H1 (cell line): ENCODE measurements around the gene CHRD. TPM values are rescaled to one million over a fixed set of nuclear protein-coding genes. Genes with fewer than 3 reads are reported as not detected.

Source experiments
- CBX8 ChIP-seq: fragments of 300-800, 300-1000 bp; sonication (generic); IDR thresholded peaks from 2 replicates; pipeline ENCODE4 v1.7.1; 2016; ENCODE audit warnings: low read depth, low read length, borderline replicate concordance
- CHD1 ChIP-seq: IDR thresholded peaks from 2 replicates; pipeline ENCODE4 v1.6.1; 2012; ENCODE audit warnings: low read depth, low read length, improper control_type of control experiment
- KDM1A ChIP-seq: fragments of 200-600, 300-600 bp; sonication (generic); IDR thresholded peaks from 2 replicates; pipeline ENCODE4 v1.7.1; 2016; ENCODE audit warnings: mild to moderate bottlenecking, low read length, borderline replicate concordance
- polyA plus RNA-seq, 7 experiments: library from polyadenylated mRNA; depleted of rRNA in 3 of 7; stranded (reverse) in 5 of 7; unstranded in 2 of 7; fragments of >200 nt in 5 of 7; fragments of 200-250 nt in 2 of 7; gene quantifications; 1 replicate in 5 of 7; 2 replicates in 1 of 7; 4 replicates in 1 of 7; pipeline versions ENCODE4 v1.2.1 to v1.2.3, GENCODE V29; 2011 to 2013; ENCODE audit warnings: missing spikeins in 2 of 7, mixed read lengths in 2 of 7
- total RNA-seq: library from RNA; stranded (reverse); fragmentation: NEBNext Ultra II Directional; extraction: Animal tissue kit (Norgen Biotek cat#: 25700); gene quantifications from 2 replicates; pipeline ENCODE4 v1.2.1, GENCODE V29; 2021

CHRD gene
- total and polyA plus RNA-seq, 2 of the 8 experiments (the other 6 are each of a cell fraction or from before 2014, with no cell fraction given), result 0.62 to 0.86 TPM

DNA sequence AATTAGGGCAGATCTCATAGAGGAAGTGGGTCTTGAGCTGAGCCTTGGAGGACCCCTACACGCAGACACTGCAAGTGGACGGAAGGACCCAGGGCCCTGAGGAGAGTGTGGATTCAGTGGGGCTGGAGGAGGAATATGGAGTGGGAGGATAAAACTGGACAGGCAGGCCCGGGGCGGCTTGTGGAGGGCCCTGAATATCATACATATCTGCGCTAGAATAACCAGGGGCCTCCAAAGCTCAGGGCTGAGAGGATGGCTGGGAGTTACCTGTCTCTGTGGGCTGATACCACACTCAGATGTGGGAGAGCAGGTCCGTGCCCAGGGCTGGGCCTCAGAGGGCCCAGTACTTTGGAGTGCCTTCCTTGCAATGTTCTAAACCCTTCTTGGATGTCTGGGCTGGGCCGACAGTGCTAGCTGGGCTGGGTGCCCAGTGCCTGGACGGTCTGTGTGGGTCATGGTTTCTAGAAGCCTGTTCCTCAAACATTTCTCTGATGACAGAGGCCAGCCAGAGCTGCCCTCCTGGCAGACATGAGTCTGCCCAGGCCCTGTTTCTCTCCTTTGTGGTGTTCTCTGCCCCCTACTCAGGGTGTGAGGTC, 29.6 kb downstream of the CHRD start (continued):
- TF ChIP-seq CBX8, result no peak
- TF ChIP-seq CHD1, result no peak
- TF ChIP-seq KDM1A, result no peak
